PC-3 (cell line): ENCODE measurements around the gene DNAH3. TPM values are rescaled to one million over a fixed set of nuclear protein-coding genes. Genes with fewer than 3 reads are reported as not detected.

ENCODE experiments used
- ATAC-seq: fragments of 200-7000 bp; cut with Tn5 transposase; 2 replicates; pipeline ENCODE4 v1.9.1; 2020; ENCODE audit warnings: mild to moderate bottlenecking, moderate library complexity
- BruUV-seq: library from RNA; stranded (reverse); fragments of 400-500 nt; replicated peaks from 2 replicates; lab custom pipeline; 2021; lab: Mats Ljungman, UMichigan
- CTCF ChIA-PET: fragments of 300-600 bp; sonication (Branson Sonifier 250); formaldehyde crosslinking; loops from one replicate; lab custom pipeline; 2022; ENCODE audit warnings: antibody characterized with exemption; lab: Charles Lee
- POLR2A ChIA-PET: fragments of 300-600 bp; sonication (Branson Sonifier 250); formaldehyde crosslinking; loops from one replicate; lab custom pipeline; 2022; ENCODE audit warnings: antibody characterized with exemption; ENCODE audit not compliant: unreplicated experiment; lab: Charles Lee
- DNase-seq: peaks from one replicate; pipeline ENCODE4 v3.0.0-alpha.2; 2015
- H2AFZ ChIP-seq: fragments of 300-600 bp; sonication (generic); 2 replicates; pipeline ENCODE4 v1.6.0; 2016; ENCODE audit warnings: antibody characterized with exemption, low read length
- H3F3A ChIP-seq: fragments of 300-600 bp; sonication (generic); one replicate; pipeline ENCODE4 v1.6.0; 2017; ENCODE audit warnings: antibody characterized with exemption, low read length, control low read depth, mild to moderate bottlenecking; ENCODE audit not compliant: unreplicated experiment
- H3K27ac ChIP-seq: fragments of 300-600 bp; sonication (generic); 2 replicates; pipeline ENCODE4 v1.5.1; 2016; ENCODE audit warnings: mild to moderate bottlenecking, low read length
- H3K27me3 ChIP-seq: fragments of 300-600 bp; sonication (generic); 2 replicates; pipeline ENCODE4 v1.6.1; 2016; ENCODE audit warnings: low read length, mixed read lengths
- H3K36me3 ChIP-seq: fragments of 300-600 bp; sonication (generic); 2 replicates; pipeline ENCODE4 v1.6.1; 2016; ENCODE audit warnings: low read depth, mixed run types, low read length, mixed read lengths
- H3K4me1 ChIP-seq: fragments of 300-600 bp; sonication (generic); 2 replicates; pipeline ENCODE4 v1.5.1; 2016; ENCODE audit warnings: low read length; ENCODE audit not compliant: insufficient read depth
- H3K4me2 ChIP-seq: fragments of 300-600 bp; sonication (generic); 2 replicates; pipeline ENCODE4 v1.6.0; 2016; ENCODE audit warnings: low read length
- H3K4me3 ChIP-seq: fragments of 300-600 bp; sonication (generic); 2 replicates; pipeline ENCODE4 v1.5.1; 2016; ENCODE audit warnings: mild to moderate bottlenecking, low read length, mixed read lengths
- H3K79me2 ChIP-seq: fragments of 300-600 bp; sonication (generic); 2 replicates; pipeline ENCODE4 v1.6.1; 2017; ENCODE audit warnings: low read length, mixed read lengths
- H3K9ac ChIP-seq: fragments of 300-600 bp; sonication (generic); 2 replicates; pipeline ENCODE4 v1.6.0; 2016; ENCODE audit warnings: mild to moderate bottlenecking, low read length
- H3K9me2 ChIP-seq: fragments of 300-600 bp; sonication (generic); replicated peaks from 2 replicates; pipeline ENCODE4 v1.6.1; 2016; ENCODE audit warnings: mixed run types, low read length, mixed read lengths
- H3K9me3 ChIP-seq: fragments of 300-600 bp; sonication (generic); 2 replicates; pipeline ENCODE4 v1.6.1; 2016; ENCODE audit warnings: low read length, mixed read lengths
- H4K20me1 ChIP-seq: fragments of 300-600 bp; sonication (generic); 2 replicates; pipeline ENCODE4 v1.6.1; 2016; ENCODE audit warnings: low read length, mixed read lengths
- EZH2 ChIP-seq: fragments of 300-600 bp; sonication (generic); IDR thresholded peaks from one replicate; pipeline ENCODE4 v1.6.1; 2017; ENCODE audit warnings: antibody characterized with exemption, mild to moderate bottlenecking, low read length; ENCODE audit not compliant: unreplicated experiment
- EZH2phosphoT487 ChIP-seq: fragments of 300-600 bp; sonication (generic); IDR thresholded peaks from 2 replicates; pipeline ENCODE4 v1.6.1; 2018; ENCODE audit warnings: mild to moderate bottlenecking, antibody characterized with exemption, low read length, borderline replicate concordance
- intact Hi-C: fragments of 100-400 bp; cut with micrococcal nuclease; formaldehyde crosslinking; loops from 2 replicates; pipeline ENCODE4 v1.9.0; 2023
- total RNA-seq: library from RNA; depleted of rRNA; stranded (reverse); fragments of >200 nt; gene quantifications from 2 replicates; pipeline ENCODE4 v1.2.3, GENCODE V29; 2014
- TF ChIP-seq, protein P1 (sequence below): fragments of 300-600 bp; sonication (generic); conservative IDR thresholded peaks from 2 replicates; pipeline ENCODE4 v1.5.1; 2017; ENCODE audit warnings: antibody characterized with exemption, low read depth, mild to moderate bottlenecking, low read length

The DNAH3 gene
- total RNA-seq, 1 experiment from 2014 or later: 0.11 TPM

DNA sequence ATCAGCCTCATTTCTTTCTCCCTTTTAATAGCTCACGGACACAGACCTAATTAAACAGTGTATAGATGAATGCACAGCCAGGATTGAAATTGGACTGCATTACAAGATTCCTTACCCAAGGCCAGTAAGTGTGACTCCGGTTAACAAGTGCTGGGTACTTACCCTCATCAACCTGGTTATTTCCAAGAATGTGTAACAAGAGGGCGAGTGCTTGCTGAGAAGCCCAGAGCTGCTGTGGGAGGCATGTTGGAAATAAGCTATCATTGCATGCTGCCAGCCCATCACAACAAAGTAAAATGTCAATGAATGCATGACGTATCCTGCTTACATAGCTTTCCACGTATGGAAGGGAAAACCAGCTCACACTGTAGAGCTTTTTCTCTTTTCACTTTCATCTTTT lies 230.6 kb downstream of the DNAH3 start:
- no peak for DNase-seq
- H4K20me1 ChIP-seq: no peaks in the 10 kb centered on the region
- no peaks in the 10 kb centered on the region for H3K27me3 ChIP-seq
- ChIA-PET POLR2A (no interaction called here), CTCF (no interaction called here)
- TF ChIP-seq EZH2 (no peak), EZH2phosphoT487 (no peak)
- TF ChIP-seq, protein P1, sequence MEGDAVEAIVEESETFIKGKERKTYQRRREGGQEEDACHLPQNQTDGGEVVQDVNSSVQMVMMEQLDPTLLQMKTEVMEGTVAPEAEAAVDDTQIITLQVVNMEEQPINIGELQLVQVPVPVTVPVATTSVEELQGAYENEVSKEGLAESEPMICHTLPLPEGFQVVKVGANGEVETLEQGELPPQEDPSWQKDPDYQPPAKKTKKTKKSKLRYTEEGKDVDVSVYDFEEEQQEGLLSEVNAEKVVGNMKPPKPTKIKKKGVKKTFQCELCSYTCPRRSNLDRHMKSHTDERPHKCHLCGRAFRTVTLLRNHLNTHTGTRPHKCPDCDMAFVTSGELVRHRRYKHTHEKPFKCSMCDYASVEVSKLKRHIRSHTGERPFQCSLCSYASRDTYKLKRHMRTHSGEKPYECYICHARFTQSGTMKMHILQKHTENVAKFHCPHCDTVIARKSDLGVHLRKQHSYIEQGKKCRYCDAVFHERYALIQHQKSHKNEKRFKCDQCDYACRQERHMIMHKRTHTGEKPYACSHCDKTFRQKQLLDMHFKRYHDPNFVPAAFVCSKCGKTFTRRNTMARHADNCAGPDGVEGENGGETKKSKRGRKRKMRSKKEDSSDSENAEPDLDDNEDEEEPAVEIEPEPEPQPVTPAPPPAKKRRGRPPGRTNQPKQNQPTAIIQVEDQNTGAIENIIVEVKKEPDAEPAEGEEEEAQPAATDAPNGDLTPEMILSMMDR: no peak
- no peak overlapping the region for H2AFZ ChIP-seq
- H3K9me3 ChIP-seq: no peaks in the 10 kb centered on the region
- H3K79me2 ChIP-seq: no peaks in the 10 kb centered on the region
- H3F3A ChIP-seq: no peaks in the 10 kb centered on the region
- H3K36me3 ChIP-seq: no peaks in the 10 kb centered on the region
- H3K9ac ChIP-seq: no peak overlapping the region
- H3K27ac ChIP-seq: no peak overlapping the region
- H3K4me2 ChIP-seq: no peak overlapping the region
- H3K4me1 ChIP-seq: no peaks in the 10 kb centered on the region
- intact Hi-C loops: no loop called here
- no peak for ATAC-seq
- no TSS peak for BruUV-seq
- no peak overlapping the region for H3K4me3 ChIP-seq
- no peaks in the 10 kb centered on the region for H3K9me2 ChIP-seq

DNA sequence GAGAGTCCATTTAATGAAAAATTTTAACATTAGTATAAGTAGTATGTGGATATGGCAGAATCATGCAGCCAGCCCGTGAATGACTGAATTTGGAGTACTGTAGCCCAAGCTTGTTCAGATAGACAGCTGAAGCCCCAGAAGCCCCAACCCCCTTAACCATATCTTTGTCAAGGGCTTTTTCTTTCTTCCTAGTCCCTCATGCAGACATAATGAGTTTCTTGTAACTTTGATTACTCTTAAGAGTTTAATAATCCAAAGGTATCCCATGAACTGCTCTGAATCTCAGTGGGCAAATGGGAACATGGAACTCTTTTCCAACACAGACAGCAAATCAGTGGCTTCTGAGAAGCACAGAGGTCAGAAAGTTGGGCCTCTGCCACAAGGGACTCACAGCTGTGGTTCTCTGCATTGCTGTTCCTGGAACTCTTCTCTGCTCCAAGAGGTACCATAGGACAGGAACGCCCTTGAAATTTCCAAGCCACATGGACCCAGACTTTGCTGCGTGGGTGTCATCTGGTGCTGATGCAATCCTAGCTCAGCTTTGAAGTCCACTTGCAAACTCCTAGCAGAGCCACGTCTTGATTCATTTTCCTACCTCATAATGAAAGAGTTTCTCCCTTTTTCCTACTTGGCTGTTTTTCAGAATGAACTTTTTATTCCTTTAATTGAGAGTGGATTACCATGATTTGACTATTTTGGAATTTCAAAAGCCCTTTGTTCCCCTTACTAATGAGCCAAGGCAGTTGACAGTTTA lies 232.0 kb downstream of the DNAH3 start:
- CTCF ChIA-PET: no interaction called here
- BruUV-seq: no TSS peak
- H3K9ac ChIP-seq: no peak overlapping the region
- H4K20me1 ChIP-seq: no peaks in the 10 kb centered on the region
- peaks cover 5% of the 10 kb centered on the region; the same call in 1 of the 2 replicates for H3K79me2 ChIP-seq
- POLR2A ChIA-PET: no interaction called here
- no peaks in the 10 kb centered on the region for H3K9me2 ChIP-seq
- H2AFZ ChIP-seq: no peak overlapping the region
- H3F3A ChIP-seq: no peaks in the 10 kb centered on the region
- H3K4me2 ChIP-seq: no peak overlapping the region
- H3K4me3 ChIP-seq: no peak overlapping the region
- H3K9me3 ChIP-seq: no peaks in the 10 kb centered on the region
- intact Hi-C loops: no loop called here
- no peak for ATAC-seq
- TF ChIP-seq EZH2phosphoT487 (no peak), EZH2 (no peak)
- TF ChIP-seq, protein P1: no peak
- H3K4me1 ChIP-seq: peaks cover 5% of the 10 kb centered on the region
- DNase-seq: no peak
- H3K36me3 ChIP-seq: no peaks in the 10 kb centered on the region
- H3K27ac ChIP-seq: no peak overlapping the region
- no peaks in the 10 kb centered on the region for H3K27me3 ChIP-seq

DNA sequence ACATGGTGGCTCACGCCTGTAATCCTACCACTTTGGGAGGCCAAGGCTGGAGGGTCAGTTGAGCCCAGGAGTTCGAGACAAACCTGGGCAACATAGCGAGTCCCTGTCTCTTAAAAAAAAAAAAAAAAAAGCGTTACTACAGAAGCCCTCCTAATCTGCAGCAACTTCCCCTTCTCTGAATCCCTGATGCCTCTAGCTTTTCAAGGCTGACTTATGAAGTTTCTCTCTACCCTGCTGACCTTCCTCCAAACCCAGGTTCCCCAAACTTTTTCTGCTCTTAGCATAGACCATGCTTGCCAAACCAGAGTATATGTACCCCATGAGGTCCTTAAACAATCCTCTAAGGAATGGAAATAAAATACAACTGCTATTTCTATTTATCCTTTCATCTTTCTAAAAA lies 233.7 kb downstream of the DNAH3 start:
- H3K36me3 ChIP-seq: no peaks in the 10 kb centered on the region
- intact Hi-C loops: no loop called here
- H3K4me3 ChIP-seq: no peak overlapping the region
- no peak overlapping the region for H2AFZ ChIP-seq
- peaks cover 20% of the 10 kb centered on the region for H3K4me1 ChIP-seq
- POLR2A ChIA-PET: no interaction called here
- no TSS peak for BruUV-seq
- no peak for ATAC-seq
- CTCF ChIA-PET: no interaction called here
- no peak for DNase-seq
- H3K9me2 ChIP-seq: no peaks in the 10 kb centered on the region
- TF ChIP-seq EZH2phosphoT487 (no peak), EZH2 (no peak)
- TF ChIP-seq, protein P1: no peak
- no peaks in the 10 kb centered on the region for H3F3A ChIP-seq
- H4K20me1 ChIP-seq: no peaks in the 10 kb centered on the region
- no peak overlapping the region for H3K4me2 ChIP-seq
- H3K79me2 ChIP-seq: peaks cover 5% of the 10 kb centered on the region; the same call in 1 of the 2 replicates
- H3K27ac ChIP-seq: no peak overlapping the region
- H3K9me3 ChIP-seq: no peaks in the 10 kb centered on the region
- H3K27me3 ChIP-seq: no peaks in the 10 kb centered on the region
- H3K9ac ChIP-seq: no peak overlapping the region
